BLaER1 treated with 17β-estradiol and CSF1 and Interleukin-3, amounts not matched to agents 10 nM and 100 nM (cell line): ENCODE measurements around the gene SLC39A11.

ENCODE experiments used
- H3K27ac ChIP-seq, 11 experiments: shearing (Covaris generic); formaldehyde crosslinking; 2 replicates each; pipeline ENCODE4 v1.8.1; 2022
- H3K27me3 ChIP-seq, 11 experiments: shearing (Covaris generic); formaldehyde crosslinking; 2 replicates each; pipeline ENCODE4 v1.8.1; 2022
- H3K36me3 ChIP-seq, 11 experiments: shearing (Covaris generic); formaldehyde crosslinking; 2 replicates each; pipeline ENCODE4 v1.8.1; 2022
- H3K4me1 ChIP-seq, 10 experiments: shearing (Covaris generic); formaldehyde crosslinking; 2 replicates each; pipeline ENCODE4 v1.8.1; 2022
- H3K4me2 ChIP-seq, 11 experiments: shearing (Covaris generic); formaldehyde crosslinking; 2 replicates each; pipeline ENCODE4 v1.8.1; 2022
- H3K4me3 ChIP-seq, 10 experiments: shearing (Covaris generic); formaldehyde crosslinking; 2 replicates each; pipeline ENCODE4 v1.8.1; 2022
- H3K9ac ChIP-seq, 11 experiments: shearing (Covaris generic); formaldehyde crosslinking; 2 replicates each; pipeline ENCODE4 v1.8.1; 2022
- H3K9me3 ChIP-seq, 11 experiments: shearing (Covaris generic); formaldehyde crosslinking; replicated peaks in 1 of 11; 2 replicates each; pipeline ENCODE4 v1.8.1; 2022
- H4K20me1 ChIP-seq, 11 experiments: shearing (Covaris generic); formaldehyde crosslinking; 2 replicates each; pipeline ENCODE4 v1.8.1; 2022
- Cebpa-rat ChIP-seq, 11 experiments: shearing (Covaris generic); IDR thresholded peaks; 2 replicates each; pipeline ENCODE4 v1.8.1; 2022

Gene SLC39A11

GRCh38 chr17:72967977-72968585 is 124.4 kb downstream of the SLC39A11 start:
- Histone ChIP-seq H3K4me2 (peak overlapping the region; percentile 39 to 95 (median 79)), H4K20me1 (peaks cover 0 to 25% (median 0%) of the 10 kb centered on the region in 11 experiments; a peak in 5 of 22 replicates), H3K9me3 (peaks cover 0 to 10% (median 0%) of the 10 kb centered on the region in 11 experiments; a peak in 4 of 22 replicates), H3K27me3 (no peaks in the 10 kb centered on the region), H3K4me1 (peaks cover 43 to 64% (median 60%) of the 10 kb centered on the region in 10 experiments), H3K9ac (no peak overlapping the region), H3K4me3 (no peak overlapping the region), H3K36me3 (no peaks in the 10 kb centered on the region), H3K27ac (no peak overlapping the region)
- no peak for TF ChIP-seq Cebpa-rat (IDR thresholded peaks at IDR 0.05)

DNA sequence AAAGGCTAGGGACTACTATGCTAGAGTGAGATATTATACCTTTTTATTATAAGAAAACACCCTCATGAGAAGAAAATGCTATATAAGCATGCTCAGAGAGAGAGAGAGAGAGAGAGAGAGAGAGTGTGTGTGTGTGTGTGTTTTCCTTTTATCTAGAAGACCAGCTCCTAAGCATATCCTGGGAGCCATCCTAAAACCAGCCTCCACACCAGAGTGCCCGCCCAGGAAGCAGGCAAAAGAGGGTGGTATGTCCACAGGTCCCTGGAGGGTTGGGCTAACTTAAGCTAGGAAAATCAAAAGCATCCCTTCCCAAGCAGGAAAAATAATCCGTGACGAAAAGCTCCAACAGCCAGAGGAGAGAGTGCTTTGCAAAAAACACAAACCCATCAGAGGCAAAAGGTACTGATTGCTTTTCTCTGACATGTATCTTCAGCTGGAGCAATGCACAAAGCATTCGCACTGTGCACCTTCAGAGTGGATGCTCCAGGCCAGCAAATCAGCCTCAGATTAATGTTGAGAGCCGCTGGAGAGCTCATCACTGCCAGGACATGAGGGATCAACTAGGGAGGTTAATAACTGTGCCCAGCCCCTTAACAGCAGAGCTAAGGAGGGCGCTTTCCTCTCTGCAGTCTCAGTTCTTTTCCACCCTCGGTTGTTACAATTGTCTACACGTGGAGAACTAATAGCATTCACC is 125.1 kb downstream of the SLC39A11 start:
- Histone ChIP-seq H3K27me3 (no peaks in the 10 kb centered on the region), H3K9me3 (peaks cover 0 to 10% (median 0%) of the 10 kb centered on the region in 11 experiments; a peak in 4 of 22 replicates), H3K9ac (no peak overlapping the region), H3K4me3 (no peak overlapping the region), H3K36me3 (no peaks in the 10 kb centered on the region), H3K27ac (no peak overlapping the region), H3K4me2 (peak overlapping the region in 9 of 11 experiments; percentile 40 to 95 (median 58); a peak in 17 of 22 replicates), H3K4me1 (peaks cover 37 to 58% (median 53%) of the 10 kb centered on the region in 10 experiments), H4K20me1 (peaks cover 0 to 25% (median 0%) of the 10 kb centered on the region in 11 experiments; a peak in 5 of 22 replicates)
- no peak for TF ChIP-seq Cebpa-rat (IDR thresholded peaks at IDR 0.05)

- Histone ChIP-seq H3K4me1 (peaks cover 0 to 4% (median under 1%) of the 10 kb centered on the region in 10 experiments; a peak in 8 of 20 replicates), H4K20me1 (no peaks in the 10 kb centered on the region; a peak in 1 of 22 replicates), H3K4me2 (no peak overlapping the region), H3K36me3 (no peaks in the 10 kb centered on the region), H3K27ac (no peak overlapping the region), H3K9me3 (peaks cover 0 to 10% (median 0%) of the 10 kb centered on the region in 11 experiments; a peak in 4 of 22 replicates), H3K27me3 (no peaks in the 10 kb centered on the region), H3K9ac (no peak overlapping the region), H3K4me3 (no peak overlapping the region)
- TF ChIP-seq Cebpa-rat (IDR thresholded peaks at IDR 0.05) = no peak
Observed at GRCh38 chr17:72962106-72962505, 130.4 kb downstream of the SLC39A11 start.

DNA sequence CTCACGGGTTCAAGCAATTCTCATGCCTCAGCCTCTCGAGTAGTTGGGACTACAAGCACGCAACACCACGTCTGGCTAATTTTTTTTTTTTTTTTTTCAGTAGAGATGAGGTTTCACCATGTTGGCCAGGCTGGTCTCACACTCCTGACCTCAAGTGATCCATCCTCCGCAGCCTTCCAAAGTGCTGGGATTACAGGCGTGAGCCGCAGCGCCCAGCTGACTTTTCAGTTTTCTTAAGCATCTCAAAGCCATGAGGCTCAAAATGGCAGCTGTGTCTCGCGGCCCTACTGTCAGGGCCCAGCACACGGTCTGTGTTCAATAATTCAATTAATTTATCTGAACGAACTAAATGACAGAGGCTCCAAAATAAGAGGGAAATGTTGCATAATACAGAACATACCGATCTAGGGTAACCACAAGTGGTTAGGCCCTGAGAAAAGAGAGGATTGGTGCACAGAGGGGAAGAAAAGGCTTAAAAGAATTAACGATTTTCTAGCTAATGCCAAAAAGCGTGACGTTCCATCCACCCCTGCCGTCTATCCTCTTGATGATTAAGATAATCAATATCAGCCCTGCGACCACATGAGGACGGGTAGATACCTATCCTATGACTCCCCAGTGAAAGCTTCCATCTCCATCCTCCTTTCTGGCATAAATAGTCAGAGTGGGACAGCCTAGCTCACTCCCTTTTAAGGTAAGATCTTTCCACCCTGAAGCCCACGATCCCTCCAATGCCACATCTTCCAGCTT is 136.9 kb downstream of the SLC39A11 start:
- H3K27me3 ChIP-seq = no peaks in the 10 kb centered on the region
- no peak overlapping the region for H3K4me3 ChIP-seq
- H3K36me3 ChIP-seq = no peaks in the 10 kb centered on the region
- H3K9me3 ChIP-seq = no peaks in the 10 kb centered on the region
- no peaks in the 10 kb centered on the region for H3K4me1 ChIP-seq
- H3K9ac ChIP-seq = no peak overlapping the region
- H3K27ac ChIP-seq = no peak overlapping the region
- TF ChIP-seq Cebpa-rat (IDR thresholded peaks at IDR 0.05) = no peak
- H4K20me1 ChIP-seq = peaks cover 0 to 9% (median 0%) of the 10 kb centered on the region in 11 experiments; a peak in 2 of 22 replicates
- no peak overlapping the region for H3K4me2 ChIP-seq

GRCh38 chr17:72954579-72954978 is 137.9 kb downstream of the SLC39A11 start:
- Histone ChIP-seq H3K27ac (no peak overlapping the region), H3K9me3 (no peaks in the 10 kb centered on the region), H3K9ac (no peak overlapping the region), H3K4me3 (no peak overlapping the region), H3K4me1 (no peaks in the 10 kb centered on the region), H4K20me1 (peaks cover 0 to 9% (median 0%) of the 10 kb centered on the region in 11 experiments; a peak in 2 of 22 replicates), H3K27me3 (no peaks in the 10 kb centered on the region), H3K4me2 (no peak overlapping the region), H3K36me3 (no peaks in the 10 kb centered on the region)
- TF ChIP-seq Cebpa-rat (IDR thresholded peaks at IDR 0.05) = no peak

GRCh38 chr17:72953621-72954020 is 138.9 kb downstream of the SLC39A11 start:
- no peak overlapping the region for H3K9ac ChIP-seq
- no peak overlapping the region for H3K4me2 ChIP-seq
- TF ChIP-seq Cebpa-rat (IDR thresholded peaks at IDR 0.05) = no peak

DNA sequence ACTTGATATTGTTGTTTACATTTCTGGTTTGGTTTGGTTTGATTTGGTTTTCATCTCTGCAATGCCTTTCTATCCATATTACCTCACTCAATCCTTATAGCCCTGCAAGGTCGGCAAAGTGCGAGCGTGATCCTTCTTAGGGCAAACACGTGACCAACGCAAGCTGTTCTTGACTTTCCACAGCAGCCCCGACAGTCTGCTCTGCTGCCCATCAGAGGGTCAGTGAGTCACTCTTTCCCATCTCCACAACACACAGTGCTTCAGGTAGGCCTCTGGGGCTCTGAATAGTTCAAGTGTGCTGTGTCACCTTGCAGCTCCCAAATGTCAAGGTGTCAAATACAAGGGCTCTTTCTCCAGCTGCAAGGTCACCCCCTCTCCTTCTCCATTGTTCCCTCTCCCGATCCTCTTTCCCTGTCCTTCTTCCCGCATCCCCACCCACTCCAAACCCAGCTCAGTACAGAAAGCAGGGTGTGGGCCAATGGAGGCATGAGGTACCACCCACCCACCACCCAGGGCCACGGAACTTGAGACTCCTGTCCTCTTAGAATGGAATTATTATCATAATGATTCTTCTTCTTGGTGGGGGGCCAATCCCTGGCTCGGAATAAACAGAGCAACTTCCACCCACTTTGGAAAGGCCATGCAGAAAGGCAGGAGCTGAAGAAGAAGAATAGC is 139.7 kb downstream of the SLC39A11 start:
- no peak for TF ChIP-seq Cebpa-rat (IDR thresholded peaks at IDR 0.05)
- no peaks in the 10 kb centered on the region for H3K27me3 ChIP-seq
- H3K9me3 ChIP-seq = peaks cover 0 to 5% (median 0%) of the 10 kb centered on the region in 11 experiments; a peak in 1 of 22 replicates
- no peaks in the 10 kb centered on the region for H3K4me1 ChIP-seq
- no peak overlapping the region for H3K27ac ChIP-seq
- no peak overlapping the region for H3K9ac ChIP-seq
- no peak overlapping the region for H3K4me3 ChIP-seq
- H4K20me1 ChIP-seq = peaks cover 0 to 9% (median 0%) of the 10 kb centered on the region in 11 experiments; a peak in 2 of 22 replicates
- H3K36me3 ChIP-seq = peaks cover 0 to 5% (median under 1%) of the 10 kb centered on the region in 11 experiments; a peak in 9 of 22 replicates
- no peak overlapping the region for H3K4me2 ChIP-seq

More at GRCh38 chr17:72953621-72954020, 138.9 kb downstream of the SLC39A11 start:
- no peak overlapping the region for H3K4me3 ChIP-seq
- no peaks in the 10 kb centered on the region for H3K4me1 ChIP-seq
- no peaks in the 10 kb centered on the region for H3K27me3 ChIP-seq
- no peaks in the 10 kb centered on the region for H3K36me3 ChIP-seq
- H3K27ac ChIP-seq = no peak overlapping the region
- peaks cover 0 to 9% (median 0%) of the 10 kb centered on the region in 11 experiments; a peak in 2 of 22 replicates for H4K20me1 ChIP-seq
- no peaks in the 10 kb centered on the region for H3K9me3 ChIP-seq

- Histone ChIP-seq H3K4me3 (no peak overlapping the region), H3K4me2 (no peak overlapping the region), H3K36me3 (peaks cover 0 to 11% (median 6%) of the 10 kb centered on the region in 11 experiments; a peak in 13 of 22 replicates), H3K4me1 (no peaks in the 10 kb centered on the region), H3K27me3 (no peaks in the 10 kb centered on the region), H4K20me1 (peaks cover 0 to 9% (median 0%) of the 10 kb centered on the region in 11 experiments; a peak in 2 of 22 replicates), H3K9me3 (peaks cover 0 to 8% (median 0%) of the 10 kb centered on the region in 11 experiments; a peak in 1 of 22 replicates), H3K27ac (no peak overlapping the region), H3K9ac (no peak overlapping the region)
- no peak for TF ChIP-seq Cebpa-rat (IDR thresholded peaks at IDR 0.05)
Observed at GRCh38 chr17:72952220-72952619, 140.3 kb downstream of the SLC39A11 start.
